ENCODE data around the gene KRT85. TPM values are rescaled to one million over a fixed set of nuclear protein-coding genes. Genes with fewer than 3 reads are reported as not detected.

The KRT85 gene
- total and polyA plus RNA-seq, 7 donors: not detected

DNA sequence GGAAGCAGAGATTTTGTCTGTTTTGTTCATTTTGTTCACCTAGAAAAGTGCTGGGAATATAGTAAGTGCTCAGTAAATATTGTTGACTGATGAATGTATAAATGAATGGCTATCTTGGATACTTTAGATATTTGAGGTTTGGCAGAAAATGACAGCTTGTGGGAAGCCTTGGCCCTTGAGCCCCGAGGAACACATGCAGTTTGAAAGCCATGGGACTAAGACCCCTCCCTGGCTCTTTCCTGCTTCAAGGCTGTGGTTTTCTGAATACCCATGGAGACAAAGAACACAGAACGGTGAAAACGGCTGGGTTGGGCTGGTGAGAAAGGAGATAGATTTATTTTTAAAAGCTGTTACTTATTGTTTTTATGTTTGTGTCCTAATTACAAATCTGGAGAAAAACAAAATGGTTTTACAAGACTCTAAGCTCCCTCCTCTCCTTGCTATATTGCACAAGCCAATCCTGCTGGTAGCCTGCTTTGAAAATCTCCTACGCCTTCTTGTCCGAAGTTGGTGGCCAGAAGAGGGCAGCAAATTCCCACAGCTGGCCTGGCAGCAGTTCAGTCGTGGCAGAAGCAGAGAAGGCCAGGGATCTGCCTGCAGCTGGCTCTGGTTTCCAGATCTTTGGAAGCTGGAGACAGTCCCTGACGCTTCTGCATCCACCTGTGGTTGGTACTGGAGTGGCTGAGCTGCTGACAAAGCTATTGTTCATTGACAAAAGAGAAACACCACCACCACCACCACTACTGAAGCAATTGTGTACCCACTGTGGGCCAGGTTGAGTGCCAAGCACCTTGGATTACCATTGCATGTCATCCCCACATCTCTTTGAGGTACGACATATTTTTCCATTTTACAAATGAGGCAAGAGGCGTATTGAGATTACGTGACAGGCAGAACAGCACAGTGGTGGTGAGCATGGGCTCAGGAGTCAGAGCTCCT is 5.2 kb upstream of the KRT85 start:
- no peaks in the 10 kb centered on the region for H3K4me1 ChIP-seq
- no peaks in the 10 kb centered on the region for H3K9me3 ChIP-seq
- ATAC-seq: peak; percentile 52 to 84 (median 80)
- H3K36me3 ChIP-seq (ENCODE audit: insufficient read depth in 1 of 2, low read depth in 1 of 2): no peaks in the 10 kb centered on the region
- WGBS, 3 donors: 38 to 41% (median 38%) methylated on average over 10 of the region's 10 CpGs
- no peak overlapping the region for H3K27ac ChIP-seq
- peaks cover 0 to 5% (median 2%) of the 10 kb centered on the region in 3 donors for H3K27me3 ChIP-seq (ENCODE audit: insufficient read depth in 3 of 3, low read length in 2 of 3)
- TF ChIP-seq, protein P1, sequence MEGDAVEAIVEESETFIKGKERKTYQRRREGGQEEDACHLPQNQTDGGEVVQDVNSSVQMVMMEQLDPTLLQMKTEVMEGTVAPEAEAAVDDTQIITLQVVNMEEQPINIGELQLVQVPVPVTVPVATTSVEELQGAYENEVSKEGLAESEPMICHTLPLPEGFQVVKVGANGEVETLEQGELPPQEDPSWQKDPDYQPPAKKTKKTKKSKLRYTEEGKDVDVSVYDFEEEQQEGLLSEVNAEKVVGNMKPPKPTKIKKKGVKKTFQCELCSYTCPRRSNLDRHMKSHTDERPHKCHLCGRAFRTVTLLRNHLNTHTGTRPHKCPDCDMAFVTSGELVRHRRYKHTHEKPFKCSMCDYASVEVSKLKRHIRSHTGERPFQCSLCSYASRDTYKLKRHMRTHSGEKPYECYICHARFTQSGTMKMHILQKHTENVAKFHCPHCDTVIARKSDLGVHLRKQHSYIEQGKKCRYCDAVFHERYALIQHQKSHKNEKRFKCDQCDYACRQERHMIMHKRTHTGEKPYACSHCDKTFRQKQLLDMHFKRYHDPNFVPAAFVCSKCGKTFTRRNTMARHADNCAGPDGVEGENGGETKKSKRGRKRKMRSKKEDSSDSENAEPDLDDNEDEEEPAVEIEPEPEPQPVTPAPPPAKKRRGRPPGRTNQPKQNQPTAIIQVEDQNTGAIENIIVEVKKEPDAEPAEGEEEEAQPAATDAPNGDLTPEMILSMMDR (IDR thresholded peaks at IDR 0.05): peak; percentile 60
- DNase-seq: peak; percentile 75 to 86
- no peak overlapping the region for H3K4me3 ChIP-seq
- intact Hi-C loops (cut with DNase I): loop anchor here (2.0 to 10.0 kb wide), 3 partner anchors 502 to 602 kb away; no protein-coding TSS in a partner anchor

DNA sequence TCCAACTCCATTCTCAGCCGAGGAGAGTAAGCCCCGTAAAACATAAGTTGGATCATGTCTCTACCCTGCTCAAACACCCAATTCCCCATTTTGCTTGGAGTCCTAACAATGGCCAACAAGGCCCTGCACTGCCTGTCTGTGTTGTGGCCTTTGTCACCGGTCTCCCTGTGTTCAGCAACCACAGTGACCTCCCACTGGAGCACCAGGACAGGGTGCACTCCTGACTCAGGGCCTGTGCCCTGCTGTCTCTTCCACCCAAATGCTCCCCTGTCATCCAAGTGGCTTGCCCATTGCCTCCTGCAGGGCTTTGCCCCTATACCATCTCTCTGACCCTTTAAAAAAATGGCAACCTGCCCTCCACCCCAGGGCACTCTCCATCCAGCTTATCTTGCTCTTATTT is 4.4 kb upstream of the KRT85 start:
- peak in 1 of 4 donors; percentile 22 for ATAC-seq
- TF ChIP-seq, protein P1 (IDR thresholded peaks at IDR 0.05): no peak
- no peaks in the 10 kb centered on the region for H3K36me3 ChIP-seq (ENCODE audit: insufficient read depth in 1 of 2, low read depth in 1 of 2)
- no peak overlapping the region for H3K27ac ChIP-seq
- H3K27me3 ChIP-seq (ENCODE audit: insufficient read depth in 3 of 3, low read length in 2 of 3): peaks cover 0 to 3% (median under 1%) of the 10 kb centered on the region in 3 donors
- DNase-seq: no peak
- no peak overlapping the region for H3K4me3 ChIP-seq
- WGBS, 3 donors: 53 to 88% (median 67%) methylated on average over 3 of the region's 3 CpGs
- no peaks in the 10 kb centered on the region for H3K9me3 ChIP-seq
- no peaks in the 10 kb centered on the region for H3K4me1 ChIP-seq
- intact Hi-C loops (cut with DNase I): loop anchor here (2.0 to 10.0 kb wide), 3 partner anchors 503 to 603 kb away; no protein-coding TSS in a partner anchor

DNA sequence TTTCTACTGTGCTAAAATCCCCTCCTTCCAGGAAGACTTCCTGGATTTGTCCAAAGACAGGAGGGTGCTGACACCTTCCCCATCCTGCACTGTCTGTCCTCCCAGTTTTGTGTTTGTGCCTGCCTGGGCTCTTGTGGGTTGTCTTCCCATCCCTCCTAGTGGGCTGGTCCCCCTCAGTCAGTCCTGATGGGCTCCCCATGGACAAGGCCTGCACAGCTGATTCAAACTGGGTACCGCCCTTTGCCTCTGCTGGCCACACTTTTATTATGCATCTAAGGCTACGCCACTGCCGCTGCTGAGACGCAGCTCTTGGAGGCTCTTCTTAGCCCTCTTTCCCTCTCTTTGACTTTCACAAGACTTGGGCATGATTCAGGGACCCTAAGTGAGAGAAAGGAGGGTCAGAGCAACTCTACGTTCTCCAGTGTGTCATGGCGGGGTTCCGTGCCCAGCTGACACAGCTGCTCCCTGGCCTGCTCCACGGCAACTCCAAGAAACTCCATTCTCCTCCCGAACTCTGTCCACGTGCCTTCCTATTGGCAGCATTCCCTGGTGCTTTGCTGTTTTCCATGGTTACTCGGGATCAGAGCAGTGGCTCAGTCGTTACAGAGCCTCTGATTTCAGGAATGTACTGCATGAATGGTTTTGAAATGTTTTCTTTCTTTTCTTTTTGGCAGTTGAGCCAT is 3.8 kb upstream of the KRT85 start:
- peak; percentile 62 to 82 for DNase-seq
- peak; percentile 44 to 82 (median 58) for ATAC-seq
- no peaks in the 10 kb centered on the region for H3K4me1 ChIP-seq
- peak overlapping the region; percentile 16 for H3K27ac ChIP-seq
- peaks cover 0 to 3% (median 0%) of the 10 kb centered on the region in 3 donors for H3K27me3 ChIP-seq (ENCODE audit: insufficient read depth in 3 of 3, low read length in 2 of 3)
- TF ChIP-seq, protein P1 (IDR thresholded peaks at IDR 0.05): no peak
- WGBS, 3 donors: 37 to 53% (median 41%) methylated on average over 12 of the region's 12 CpGs
- no peak overlapping the region for H3K4me3 ChIP-seq
- H3K36me3 ChIP-seq (ENCODE audit: insufficient read depth in 1 of 2, low read depth in 1 of 2): no peaks in the 10 kb centered on the region
- intact Hi-C loops (cut with DNase I): loop anchor here (10.0 kb wide), 2 partner anchors 504 to 604 kb away; no protein-coding TSS in a partner anchor
- H3K9me3 ChIP-seq: no peaks in the 10 kb centered on the region

DNA sequence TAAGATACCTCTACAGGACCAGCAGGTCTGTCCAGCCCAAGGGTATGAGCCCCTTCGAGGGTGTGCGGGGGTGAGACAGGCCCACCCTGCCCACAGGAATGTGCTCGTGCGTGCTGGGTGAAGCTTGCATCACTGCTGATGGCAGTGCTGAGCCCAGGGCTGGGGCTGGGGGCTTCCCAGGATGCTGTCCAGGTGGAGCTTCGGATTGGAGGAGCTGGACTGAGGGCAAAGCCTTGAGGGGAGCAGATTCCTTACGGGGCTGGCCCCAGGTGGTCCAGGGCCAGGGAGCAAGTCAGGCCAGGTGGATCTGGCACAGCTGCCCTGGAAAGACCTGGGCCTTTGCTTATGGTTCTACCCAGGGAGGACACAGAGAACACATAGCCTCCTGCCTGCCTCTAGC is 2.5 kb upstream of the KRT85 start:
- 75 to 83% (median 79%) methylated on average over 6 of the region's 6 CpGs for WGBS, 3 donors
- DNase-seq: no peak
- no peak overlapping the region for H3K27ac ChIP-seq
- no peak overlapping the region for H3K4me3 ChIP-seq
- H3K4me1 ChIP-seq: no peaks in the 10 kb centered on the region
- peaks cover 0 to 3% (median 0%) of the 10 kb centered on the region in 3 donors for H3K27me3 ChIP-seq (ENCODE audit: insufficient read depth in 3 of 3, low read length in 2 of 3)
- intact Hi-C loops (cut with DNase I): loop anchor here (10.0 kb wide), 2 partner anchors 505 to 605 kb away; no protein-coding TSS in a partner anchor
- TF ChIP-seq, protein P1 (IDR thresholded peaks at IDR 0.05): no peak
- ATAC-seq: no peak
- no peaks in the 10 kb centered on the region for H3K36me3 ChIP-seq (ENCODE audit: insufficient read depth in 1 of 2, low read depth in 1 of 2)
- H3K9me3 ChIP-seq: no peaks in the 10 kb centered on the region

All from psoas muscle (tissue), 8 donors.